HG03571 (cell line): ENCODE results near the gene ARID5A.
"Not testable (repeated sequence)": the region's sequence is repeated elsewhere in the genome, so short reads cannot be mapped to it uniquely, and the experiment has no call there.

Source experiments
- ATAC-seq: cut with Tn5 transposase; IDR thresholded peaks from one replicate; pipeline ENCODE4 v1.9.1; 2021; ENCODE audit not compliant: unreplicated experiment

The ARID5A gene

DNA sequence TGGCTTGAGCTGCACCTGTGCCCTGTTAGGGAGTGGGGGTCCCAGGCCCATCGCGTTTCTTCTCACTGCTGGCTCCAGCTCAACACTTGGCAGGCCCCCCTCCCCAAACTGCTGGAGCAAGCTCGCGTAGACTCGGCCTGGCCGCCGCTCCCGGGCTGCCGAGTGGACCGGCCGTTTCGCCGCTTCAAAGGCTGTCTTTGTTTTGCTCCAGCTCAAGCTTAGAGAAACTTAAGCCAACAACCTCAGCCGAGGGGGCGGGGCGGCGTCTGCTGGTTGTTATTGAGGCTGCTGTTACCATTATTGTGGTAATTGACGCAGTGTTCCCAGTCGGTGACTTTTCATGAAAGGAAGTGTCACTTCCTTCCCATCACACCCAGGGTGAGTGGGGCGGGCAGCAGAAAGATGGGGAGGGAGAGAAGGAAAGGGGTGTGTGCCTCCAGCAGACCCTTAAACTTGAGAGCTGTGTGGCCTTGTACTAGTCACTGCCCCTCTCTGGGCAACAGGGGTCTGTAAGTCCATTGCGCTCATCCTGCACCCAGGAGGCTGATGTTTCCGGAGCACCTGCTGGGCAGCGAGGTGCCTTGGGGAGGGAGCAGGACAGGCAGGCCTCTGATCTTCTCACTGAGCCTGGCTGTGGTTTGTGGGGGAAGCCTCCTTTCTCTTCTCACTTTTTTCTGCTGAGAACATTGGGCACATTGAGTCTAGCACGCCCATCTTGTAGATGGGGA, 2.1 kb downstream of the ARID5A start:
- ATAC-seq = no peak

DNA sequence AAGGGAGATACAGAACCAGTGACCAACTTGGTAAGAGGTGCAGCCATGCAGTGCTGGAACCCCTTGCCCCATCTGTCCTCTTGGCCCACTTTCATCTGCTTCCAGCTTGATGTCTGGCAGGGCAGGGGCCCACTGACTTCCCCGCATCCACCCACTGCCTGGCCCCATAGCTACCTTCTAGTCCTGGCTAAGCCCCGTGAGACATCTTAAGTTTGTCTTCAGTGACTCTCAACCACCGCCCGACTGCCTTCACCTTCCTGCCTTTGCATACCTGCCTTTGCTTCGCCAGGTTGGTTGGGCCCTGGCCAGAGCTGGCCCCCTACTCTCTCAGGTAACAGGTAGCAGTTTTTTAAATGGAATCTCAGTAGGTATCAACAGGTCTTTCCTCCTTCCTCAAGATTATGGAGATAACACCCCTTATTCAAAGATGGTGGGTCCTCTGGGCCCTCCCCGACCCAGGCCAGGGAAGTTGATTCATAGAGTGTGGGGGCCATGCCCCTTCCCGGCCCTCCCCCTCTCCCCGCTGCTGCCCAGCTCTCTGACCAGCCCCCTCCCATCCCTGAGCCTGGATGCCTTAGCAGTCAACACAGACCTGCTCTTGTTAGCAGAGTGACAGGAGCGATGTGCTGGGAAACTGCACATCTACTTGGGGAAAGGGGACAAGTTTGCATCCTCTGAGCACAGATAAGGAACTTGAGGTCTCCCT, 2.8 kb downstream of the ARID5A start:
- ATAC-seq = no peak

DNA sequence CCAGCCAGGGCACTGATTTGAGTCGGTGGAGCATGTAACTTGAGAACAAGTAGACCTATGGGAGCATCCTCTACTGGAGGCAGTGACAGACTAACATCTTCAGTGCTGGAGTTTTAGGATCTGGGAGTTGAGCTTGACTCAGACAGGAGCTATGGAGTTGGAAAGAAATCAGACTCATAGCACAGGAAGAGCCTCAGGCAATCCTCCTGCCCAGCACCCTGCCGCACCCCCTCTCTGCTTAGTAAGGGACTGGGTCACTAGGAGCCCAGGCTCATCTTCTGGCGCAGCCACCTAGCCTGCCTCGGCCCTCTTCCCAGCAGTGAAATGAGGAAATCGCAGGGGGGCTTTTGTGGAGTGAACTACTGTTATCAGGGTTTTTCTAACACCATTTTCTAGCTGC, 3.6 kb downstream of the ARID5A start:
- ATAC-seq = no peak

DNA sequence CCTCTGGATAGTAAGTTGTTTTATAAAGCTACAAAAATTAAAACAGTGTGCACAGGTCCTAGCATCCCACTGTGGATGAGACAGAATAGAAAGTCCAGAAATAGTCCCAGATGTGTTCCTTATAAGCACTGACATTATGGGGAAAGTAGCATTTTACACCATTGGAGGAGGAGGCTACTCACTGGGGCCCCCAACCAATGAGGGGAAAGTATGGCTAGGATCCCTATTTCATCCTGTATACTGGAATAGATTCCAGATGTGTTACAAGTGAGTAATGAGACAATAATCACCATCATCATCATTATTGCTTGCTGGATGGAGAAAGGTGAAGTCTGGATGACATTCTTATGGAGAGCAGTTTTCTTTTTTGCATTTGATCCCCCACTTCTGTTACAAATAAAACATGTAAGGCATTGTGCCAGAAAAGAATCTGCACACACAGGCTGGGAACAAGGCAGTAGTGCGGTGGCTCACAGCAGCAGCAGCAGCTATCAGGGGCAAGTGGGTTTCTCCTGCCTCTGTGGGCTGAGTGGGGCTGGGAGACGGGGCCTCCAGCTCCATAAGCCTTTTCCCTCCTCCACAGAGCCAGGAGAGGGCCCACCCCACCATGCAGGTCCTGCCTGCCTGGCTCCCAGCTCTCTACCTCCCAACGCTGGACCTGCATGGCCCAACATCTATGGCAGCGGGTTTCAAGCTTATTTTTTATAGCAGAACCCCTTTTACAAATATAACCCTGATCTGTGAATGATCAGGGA, 5.0 kb downstream of the ARID5A start:
- no peak for ATAC-seq

DNA sequence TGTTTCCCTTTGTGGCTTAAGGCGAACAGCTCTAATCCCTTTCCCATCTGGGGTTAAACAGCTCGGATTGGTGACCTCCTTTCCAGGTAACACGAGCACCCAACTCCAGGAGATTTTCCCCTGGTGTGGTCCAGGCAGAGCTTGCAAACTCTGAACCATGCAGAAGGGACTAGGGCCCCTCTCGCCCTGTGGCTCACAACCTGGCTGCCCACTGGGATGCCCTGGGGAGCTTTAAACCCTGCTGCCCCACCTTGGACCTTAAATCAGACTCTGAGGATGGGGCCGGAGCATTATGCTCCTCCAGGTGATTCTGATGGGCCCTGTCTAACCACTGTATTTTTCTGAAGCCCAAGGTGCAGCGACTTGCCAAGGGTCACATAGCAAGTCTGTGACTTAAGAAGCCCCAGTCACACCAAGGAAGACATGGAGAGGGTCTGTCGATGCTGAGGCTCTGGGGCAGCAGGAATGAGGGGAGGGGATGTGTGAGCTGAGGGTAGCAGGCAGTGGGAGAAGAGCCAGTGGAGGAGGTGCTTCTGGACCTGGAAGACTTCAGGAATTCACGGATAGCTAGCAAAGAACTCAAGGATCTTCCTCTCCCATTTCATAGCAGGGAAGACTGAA, 5.9 kb downstream of the ARID5A start:
- no peak for ATAC-seq

DNA sequence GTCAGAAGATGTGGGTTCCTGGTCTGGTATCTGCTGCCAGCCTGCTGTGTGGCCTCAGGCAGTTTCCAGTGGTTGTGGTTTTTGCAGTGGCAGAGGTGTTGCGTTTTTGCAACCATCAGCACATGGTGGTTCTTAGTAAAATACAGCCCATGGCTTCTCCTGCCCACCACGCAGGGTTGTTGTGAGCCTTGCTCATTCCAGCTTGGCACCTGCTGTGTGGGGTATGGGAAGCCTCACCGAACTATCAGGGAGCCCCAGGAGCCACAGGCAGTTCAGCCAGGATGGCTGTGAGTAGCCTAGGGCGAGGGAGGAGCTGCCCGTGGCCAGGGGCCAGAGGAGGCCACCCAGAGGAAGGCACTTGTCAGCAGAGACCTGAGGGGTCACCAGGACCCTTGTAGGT, 9.8 kb downstream of the ARID5A start:
- ATAC-seq = no peak

DNA sequence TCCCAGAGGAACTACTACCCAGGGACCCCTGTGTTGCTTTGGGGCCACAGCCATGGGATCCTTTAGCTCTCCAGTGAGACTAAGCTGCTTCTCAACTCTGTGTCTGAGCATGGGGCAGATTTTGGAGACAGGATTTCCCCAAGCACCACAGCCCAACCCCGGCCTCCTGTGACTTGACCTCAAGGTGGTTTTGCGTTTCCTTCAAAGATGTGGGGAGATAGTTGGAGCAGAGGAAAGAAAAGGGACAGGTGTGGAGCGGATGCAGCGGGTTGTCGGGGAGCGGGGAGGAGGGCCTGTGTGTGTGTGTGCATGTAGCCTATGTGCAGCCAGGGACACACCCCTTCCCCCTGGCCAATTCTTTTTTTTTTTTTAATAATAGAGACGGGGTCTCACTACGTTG, 10.2 kb downstream of the ARID5A start:
- no peak for ATAC-seq

DNA sequence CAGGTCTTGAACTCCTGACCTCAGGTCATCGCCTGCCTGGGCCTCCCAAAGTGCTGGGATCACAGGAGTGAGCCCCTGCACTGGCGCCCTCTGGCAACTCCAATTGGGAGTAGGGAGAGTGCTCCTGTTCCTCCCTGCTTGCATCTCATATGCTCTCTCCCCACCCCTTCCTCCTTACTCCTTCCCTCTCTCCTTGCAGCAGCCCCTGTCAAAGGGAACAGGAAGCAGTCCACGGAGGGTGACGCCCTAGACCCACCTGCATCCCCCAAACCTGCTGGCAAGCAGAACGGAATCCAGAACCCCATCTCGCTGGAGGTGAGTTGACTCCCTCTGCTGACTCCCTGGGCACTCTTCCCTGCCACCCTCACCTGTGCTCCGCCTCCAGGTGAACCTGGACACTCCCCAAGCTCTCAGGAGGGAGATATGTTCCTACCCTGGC, 10.7 kb downstream of the ARID5A start:
- ATAC-seq = no peak

DNA sequence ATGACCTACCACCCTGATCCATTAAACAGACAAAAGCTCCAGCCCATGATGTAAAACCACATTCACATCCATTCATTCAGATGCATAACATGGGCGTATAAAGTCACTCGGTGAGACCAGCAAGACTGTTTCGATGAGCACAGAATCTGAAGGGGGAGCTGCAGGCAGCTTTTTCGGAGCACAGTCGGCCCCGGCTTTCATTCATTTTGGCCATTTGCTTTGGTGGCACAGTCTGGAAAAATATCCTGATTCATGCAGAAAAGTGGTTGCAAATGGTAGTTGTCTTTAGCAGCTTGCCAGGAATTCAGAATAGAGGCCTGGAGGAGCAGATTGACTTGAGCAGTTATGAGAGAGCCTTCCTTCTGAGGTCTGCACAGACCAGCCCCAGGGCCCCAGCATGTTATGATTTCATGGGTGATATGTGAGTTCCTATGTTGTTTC, 11.2 kb downstream of the ARID5A start:
- no peak for ATAC-seq

DNA sequence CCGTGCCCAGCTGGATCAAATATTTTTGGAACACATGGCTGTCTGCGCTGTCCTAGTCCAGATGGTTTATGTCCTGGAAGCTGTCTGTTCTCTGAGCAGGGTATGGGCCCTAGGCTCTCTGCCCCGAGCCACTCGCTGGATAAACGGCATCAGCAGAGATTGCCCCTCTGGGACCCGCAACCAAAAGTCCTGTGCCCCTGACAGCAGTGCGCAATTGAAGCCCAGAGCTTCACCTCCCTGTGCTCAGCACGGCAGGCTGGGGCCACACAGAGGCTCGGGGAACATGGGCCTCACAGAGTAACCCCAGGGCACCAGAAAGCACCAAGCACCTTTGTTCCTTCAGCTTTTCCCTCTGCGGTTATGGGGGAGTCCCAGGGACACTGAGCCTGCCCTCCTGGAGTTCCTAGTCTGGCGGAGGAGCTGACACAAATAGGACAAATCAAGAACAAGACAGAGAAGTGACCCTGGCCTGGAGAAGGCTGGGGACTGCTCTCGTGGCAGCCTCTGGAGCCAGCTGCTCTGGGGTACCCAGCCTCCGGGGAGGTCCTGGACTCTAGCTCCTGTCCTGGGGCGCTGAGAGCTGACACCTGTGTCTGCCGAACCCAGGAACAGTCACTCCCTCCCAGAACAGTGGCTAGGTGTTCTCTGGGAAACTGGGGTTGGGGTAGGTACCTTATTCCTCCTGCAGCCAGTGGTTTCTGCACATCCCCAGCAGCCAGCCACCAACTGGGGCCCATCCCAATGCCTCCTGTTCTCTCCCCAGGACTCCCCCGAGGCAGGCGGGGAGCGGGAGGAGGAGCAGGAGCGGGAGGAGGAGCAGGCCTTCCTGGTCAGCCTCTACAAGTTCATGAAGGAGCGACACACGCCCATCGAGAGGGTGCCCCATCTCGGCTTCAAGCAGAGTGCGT, 12.3 kb downstream of the ARID5A start:
- ATAC-seq = no peak

DNA sequence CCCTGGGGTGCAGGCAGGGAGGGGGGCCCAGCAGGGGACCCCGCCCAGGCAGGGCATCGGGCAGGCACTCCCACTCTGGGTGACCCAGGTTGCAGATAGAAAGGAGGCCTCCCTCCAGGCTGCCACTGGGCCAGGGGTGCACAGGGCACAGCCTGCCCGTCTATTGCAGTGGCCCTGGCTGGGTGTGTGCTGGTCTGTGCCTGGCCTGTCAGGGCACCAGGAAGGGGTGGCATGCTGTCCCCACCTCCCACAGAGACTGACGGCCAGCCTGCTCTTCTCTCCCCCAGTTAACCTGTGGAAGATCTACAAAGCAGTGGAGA, 12.9 kb downstream of the ARID5A start:
- no peak for ATAC-seq

DNA sequence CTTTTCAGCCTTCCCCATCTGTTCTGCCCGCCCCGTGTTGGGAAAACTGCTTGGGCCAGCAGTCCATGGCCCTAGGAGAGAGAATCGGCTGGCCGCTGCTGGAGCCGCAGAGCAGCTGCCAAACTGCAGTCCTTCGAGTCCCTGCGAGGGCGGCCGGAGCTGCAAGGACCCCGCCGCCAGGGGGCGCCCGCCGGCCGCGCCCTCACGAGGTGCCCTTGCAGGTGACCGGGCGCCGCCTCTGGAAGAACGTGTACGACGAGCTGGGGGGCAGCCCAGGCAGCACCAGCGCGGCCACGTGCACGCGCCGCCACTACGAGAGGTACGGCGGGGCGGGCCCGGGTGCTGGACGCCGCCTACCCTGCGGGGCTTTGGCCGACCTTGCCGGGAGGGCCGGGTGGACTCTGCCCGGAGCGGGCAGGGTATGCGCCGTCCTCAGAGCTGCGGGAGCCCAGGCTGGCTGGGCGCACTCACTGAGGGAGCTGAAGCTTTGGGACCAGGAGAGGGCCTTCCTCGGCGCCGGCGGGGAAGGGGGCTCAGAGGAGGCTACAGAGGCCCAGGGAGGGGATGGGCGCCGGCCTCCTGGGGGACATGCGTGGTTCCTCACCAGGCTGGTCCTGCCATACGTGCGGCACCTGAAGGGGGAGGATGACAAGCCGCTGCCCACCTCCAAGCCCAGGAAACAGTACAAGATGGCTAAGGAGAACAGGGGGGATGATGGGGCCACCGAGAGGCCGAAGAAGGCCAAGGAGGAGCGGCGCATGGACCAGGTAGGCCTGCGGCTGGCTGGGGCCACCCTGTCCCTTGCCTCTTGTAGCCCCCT, 13.6 kb downstream of the ARID5A start:
- ATAC-seq = no peak

DNA sequence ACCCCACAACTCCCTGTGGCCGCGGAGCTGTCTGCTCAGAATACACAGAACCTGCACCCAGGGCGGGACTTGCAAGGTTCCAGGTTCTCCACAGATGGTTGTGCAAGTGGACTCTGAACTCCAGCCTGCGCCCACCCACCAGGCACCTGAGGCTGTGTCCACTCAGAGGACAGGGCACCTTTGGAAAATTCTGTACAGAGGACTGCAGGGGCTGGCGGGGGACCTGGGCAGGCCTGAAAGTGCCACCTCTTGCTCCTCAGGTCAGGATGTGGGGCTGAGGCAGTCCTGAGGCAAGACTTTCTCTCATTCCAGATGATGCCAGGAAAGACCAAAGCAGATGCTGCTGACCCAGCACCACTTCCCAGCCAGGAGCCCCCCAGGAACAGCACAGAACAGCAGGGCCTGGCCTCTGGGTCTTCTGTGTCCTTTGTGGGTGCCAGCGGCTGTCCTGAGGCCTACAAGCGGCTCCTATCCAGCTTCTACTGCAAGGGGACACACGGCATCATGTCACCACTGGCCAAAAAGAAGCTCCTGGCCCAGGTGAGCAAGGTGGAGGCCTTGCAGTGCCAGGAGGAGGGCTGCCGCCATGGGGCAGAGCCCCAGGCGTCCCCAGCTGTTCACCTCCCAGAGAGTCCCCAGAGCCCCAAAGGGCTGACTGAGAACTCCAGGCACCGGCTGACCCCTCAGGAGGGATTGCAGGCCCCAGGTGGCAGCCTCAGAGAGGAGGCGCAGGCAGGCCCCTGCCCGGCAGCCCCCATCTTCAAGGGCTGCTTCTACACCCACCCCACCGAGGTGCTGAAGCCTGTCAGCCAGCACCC, 14.4 kb downstream of the ARID5A start:
- no peak for ATAC-seq

DNA sequence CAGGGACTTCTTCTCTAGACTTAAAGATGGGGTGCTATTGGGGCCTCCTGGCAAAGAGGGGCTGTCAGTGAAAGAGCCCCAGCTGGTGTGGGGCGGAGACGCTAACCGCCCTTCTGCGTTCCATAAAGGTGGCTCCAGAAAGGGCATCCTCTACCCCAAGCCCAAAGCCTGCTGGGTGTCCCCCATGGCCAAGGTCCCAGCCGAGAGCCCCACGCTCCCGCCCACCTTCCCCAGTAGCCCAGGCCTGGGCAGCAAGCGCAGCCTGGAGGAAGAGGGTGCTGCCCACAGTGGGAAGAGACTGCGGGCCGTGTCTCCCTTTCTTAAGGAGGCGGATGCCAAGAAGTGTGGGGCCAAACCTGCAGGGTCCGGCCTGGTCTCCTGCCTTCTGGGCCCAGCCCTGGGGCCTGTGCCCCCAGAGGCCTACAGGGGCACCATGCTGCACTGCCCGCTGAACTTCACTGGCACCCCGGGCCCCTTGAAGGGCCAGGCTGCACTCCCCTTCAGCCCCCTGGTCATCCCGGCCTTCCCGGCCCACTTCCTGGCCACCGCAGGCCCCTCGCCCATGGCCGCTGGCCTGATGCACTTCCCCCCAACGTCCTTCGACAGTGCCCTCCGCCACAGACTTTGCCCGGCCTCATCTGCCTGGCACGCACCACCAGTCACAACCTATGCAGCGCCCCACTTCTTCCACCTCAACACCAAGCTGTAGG, 15.2 kb downstream of the ARID5A start:
- ATAC-seq = no peak

DNA sequence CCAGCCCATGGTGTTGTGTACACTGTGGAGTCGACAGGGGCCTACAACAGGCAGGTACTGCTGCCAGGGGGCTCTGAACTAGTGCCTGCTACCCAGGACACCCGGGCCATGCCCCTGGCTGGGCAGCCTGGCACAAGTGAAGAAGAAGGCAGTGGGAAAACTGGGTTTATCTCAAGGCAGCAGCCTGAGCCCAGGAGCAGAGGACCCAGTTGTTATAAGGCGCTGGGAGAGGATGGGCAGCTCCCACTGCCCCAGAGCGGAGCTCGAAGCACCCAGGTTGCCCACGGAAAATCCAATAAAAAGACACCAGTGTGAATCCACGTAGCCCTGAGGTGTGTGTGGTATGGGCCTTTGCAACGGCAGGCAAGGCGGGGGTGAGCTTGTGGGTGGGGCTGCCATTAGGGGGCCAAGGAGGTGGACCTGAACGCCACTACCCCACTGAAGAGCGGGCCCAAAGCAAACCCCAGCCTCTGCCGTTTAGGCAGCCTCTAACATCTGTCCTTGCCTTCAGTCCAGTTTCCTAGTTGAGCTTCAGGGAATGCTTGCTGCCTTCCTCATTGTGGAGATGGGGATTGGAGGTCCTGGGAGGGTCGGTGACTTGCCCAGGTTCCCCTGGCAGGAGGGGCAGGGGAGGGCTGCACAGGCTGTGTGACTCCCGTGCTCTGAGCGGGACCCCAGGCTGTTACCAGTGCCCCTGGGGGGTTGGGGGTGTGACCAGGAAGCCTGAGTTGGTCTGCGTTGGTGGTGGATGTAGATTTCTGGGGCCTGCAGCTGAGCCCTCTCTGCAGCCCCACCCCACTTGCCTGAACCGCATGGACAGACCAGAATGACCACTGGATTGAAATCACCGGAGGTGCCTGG, 16.0 kb downstream of the ARID5A start:
- no peak for ATAC-seq

DNA sequence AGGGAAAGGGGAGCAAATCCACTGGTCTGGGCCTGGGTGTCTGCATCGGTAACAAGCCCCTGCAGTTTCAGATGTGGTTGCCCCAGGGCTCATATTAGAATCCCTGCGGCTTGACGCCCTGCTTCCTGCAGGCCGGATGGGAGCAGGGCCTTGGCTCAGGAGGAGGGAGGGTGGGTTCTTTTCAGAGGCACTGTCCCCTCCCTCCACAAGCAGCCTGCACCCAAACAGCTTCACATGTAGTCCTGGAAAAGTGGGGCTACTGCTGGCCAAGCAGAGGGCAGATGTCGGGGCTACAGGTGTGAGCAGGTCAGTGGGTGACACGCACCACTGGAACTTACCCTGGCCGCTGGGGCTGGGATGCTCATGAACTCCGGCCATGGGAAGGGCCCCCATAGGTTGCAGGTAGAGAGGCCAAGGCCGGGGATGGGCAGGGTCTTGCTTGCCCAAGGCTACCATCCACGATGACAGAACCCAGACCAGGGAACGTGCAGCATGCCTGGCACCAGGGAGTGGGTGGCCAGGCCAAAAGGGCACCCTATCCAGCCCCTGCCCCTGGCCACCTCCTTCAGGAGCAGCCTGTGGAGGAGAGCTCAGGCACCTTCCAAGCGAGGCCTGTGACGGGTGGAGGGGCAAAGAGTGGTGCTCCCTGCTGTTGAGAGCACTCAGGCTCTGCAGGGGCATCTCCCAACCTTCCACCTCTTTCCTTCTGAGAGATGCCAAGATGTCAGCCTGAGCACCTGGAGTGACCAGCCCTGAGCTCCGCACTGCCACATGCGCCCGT, 16.8 kb downstream of the ARID5A start:
- no peak for ATAC-seq

DNA sequence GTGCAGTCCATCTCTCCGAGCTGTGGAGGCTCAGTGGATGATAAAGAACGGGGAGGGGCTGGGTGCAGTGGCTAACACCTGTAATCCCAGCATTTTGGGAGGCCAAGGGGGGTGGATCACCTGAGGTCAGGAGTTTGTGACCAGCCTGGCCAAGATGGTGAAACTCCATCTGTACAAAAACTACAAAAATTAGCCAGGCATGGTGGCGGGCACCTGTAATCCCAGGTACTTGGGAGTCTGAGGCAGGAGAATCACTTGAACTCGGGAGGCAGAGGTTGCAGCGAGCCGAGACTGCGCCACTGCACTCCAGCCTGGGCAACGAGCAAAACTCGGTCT, 17.4 kb downstream of the ARID5A start:
- ATAC-seq = not testable (repeated sequence)
